Stimulated activated CD4-positive, alpha-beta T cell treated with anti-CD3 and anti-CD28 coated beads, Interleukin-4, amount 100 ng/mL, for 24 hours (primary cell): ENCODE data around the gene SRGAP3.
"Not testable (repeated sequence)": the region's sequence is repeated elsewhere in the genome, so short reads cannot be mapped to it uniquely, and the experiment has no call there.

Experiments
- DNase-seq: peaks from one replicate; pipeline ENCODE4 v3.0.0-alpha.2; 2020

The SRGAP3 gene

DNA sequence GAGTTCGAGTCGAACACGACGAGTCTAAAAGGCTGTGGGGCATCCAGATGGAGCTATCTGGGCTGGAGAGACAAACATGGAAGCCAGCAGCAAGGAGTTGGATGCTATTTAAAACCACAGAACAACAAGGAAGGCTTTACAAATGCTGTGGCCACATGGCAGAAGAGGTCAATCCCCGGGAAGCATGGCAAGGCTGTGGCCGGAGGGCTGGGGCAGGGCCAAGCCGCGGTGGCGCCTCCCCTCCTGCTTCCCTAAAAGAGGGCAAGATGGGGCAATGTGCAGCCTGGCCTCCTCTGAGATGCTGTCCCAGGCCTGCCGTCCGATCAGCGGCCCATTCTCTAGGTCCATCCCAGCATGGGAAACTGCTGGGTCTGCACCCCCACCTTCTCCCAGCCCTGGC lies 139.1 kb downstream of the SRGAP3 start:
- no peak for DNase-seq

DNA sequence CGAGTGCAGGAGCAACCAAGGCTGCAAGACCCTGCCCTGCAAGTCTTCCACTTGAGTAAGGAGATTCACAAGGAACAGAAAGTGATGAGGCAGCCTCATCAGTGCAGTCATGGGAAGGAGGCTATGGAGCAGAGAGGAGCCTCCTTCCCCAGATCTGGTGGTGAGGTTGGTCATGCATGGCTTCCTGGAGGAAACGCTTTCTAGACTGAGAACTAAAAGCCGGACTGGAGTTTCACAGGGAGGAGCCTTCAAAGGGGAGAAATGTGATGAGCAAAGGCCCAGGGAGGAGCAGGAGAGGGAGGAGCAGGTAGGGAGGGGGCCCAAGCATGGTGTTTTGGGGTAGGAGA lies 139.9 kb downstream of the SRGAP3 start:
- no peak for DNase-seq

DNA sequence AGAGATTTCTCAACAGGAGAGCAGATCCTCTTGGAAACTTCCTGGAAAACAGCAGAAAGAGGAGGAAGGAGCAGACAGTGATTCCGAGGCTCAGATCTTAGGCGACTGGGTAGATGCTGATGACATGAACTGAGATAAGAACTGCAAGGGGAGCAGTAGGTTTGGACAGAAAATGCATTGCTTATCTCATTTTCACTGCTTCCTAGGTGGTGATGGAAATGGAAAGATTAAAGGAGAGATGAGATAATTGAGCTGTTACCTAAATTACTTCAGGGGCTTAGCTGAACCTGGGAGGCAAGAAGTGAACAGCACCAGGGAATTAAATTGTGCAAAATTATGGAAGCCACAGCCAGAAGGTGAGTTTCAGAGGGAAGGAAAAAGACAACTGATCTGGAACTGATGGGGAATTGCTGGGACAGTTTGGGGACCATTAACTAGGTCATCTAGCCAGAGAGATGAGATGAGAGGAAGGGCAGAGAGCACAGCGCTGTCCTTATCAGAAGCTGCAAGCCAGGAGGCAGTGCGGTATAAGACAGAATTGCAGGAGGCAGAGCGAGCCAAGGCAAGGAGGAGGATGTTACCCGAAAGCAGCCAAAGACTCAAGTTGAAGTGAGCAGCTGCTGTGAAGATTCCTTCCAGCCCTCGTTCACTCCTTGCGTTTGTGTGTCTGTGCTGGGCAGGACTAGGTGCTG lies 140.4 kb downstream of the SRGAP3 start:
- DNase-seq = no peak

DNA sequence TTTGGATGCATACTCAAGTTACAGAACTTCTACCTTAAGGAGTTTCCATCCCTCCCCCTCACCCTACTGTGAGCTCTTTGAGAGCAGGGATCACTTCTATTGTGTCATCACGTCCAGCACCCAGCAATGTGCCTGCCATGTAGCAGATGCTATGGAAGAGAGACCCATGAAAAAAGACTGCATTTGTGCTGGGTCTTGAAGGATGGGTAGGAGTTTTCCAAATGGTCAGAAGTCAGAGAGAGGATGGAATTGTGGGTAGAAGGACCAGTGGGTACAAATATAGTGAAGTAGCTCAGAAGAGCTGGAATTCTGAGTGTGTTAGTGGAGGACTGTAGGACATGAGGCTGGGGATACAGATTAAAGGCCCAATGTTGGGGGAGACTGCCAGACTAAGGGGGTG lies 141.7 kb downstream of the SRGAP3 start:
- DNase-seq = no peak

DNA sequence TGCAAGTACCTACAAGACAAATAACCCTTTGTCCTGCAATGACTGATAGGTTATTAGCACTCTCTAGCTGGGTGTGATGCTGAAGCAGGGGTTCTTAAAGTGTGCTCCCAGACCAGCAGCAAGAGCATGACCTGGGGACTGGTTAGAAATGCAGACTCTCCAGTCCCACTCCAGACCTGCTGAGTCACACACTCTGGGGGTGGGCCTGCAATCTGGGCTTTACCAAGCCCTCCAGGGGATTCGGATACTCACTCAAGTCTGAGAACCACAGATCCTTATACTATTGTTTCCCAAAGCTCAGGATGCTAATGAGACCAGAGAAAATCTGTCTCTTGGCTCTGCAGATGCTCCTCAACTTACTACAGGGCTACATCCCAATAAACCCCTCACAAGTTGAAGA lies 144.0 kb downstream of the SRGAP3 start:
- no peak for DNase-seq

DNA sequence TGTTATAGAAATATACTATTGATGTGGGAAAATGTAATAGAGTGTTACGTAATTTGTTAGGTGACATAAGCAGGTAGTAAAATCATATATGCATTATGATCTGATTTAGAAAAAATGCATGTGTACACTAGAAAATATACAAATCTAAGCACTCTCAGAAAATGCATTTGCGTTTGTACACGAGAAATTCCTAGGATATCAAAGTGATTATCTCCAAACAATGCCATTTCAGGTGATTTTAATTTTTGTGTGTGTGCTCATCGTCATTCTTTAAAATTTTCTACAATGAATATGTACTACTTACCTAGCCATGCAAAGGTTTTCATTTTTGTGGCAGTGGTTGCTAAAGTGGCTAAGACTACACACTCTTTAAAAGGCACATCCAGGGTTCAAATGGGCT lies 145.3 kb downstream of the SRGAP3 start:
- DNase-seq = no peak

DNA sequence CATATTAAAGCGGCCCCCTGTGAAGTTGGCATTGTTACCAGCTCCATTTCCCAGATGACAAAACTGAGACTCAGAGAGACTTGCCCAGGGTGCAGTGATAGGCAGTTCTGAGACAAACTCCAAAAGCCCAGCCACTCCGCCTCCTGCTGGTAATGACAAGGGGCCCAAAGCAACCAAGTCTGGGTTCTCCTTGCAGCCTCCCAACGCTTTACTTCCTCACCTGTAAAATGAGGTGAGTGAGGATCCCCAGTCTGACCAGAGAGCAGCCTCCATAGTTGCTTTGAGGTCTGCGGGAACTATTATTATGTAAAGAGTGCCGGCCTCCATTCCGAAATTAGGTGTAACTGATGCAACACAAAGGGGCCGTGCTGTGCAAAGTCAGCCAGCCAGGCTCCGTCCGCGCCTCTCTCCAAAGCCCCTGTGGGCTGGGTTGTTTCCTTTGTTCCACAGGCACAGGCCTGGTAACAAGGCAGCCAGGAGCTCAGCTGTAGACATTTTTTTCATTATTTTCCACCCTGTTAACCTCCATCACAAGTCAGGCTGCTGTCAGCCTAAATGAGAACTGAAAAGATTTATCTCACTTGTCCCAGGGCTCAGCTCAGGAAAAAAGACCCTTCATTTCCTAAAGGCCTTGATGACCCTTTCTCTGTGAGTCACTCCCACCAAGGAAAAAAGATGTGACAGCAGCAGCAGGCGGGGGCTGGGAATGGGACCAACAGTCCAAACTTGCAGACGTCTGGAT lies 147.0 kb downstream of the SRGAP3 start:
- DNase-seq = no peak

DNA sequence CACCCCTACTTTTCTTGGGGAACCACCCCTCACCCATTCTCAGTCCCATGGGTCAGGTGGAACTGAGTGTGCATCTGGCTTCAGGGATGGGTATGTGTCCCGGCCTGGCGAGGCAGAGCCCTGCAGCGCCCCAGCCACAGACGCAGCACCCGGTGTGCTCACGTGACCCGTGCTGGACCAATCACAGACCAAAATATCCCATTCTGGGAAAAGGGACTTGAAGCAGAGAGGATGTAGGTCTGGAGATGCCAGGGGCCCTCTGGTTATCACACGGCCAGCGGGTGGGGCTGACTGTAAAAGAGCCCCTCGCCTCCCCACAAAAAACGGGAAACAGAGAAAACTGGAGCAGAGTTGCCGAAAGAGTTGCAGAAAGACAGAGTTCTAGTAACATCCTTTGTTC lies 148.2 kb downstream of the SRGAP3 start:
- no peak for DNase-seq

DNA sequence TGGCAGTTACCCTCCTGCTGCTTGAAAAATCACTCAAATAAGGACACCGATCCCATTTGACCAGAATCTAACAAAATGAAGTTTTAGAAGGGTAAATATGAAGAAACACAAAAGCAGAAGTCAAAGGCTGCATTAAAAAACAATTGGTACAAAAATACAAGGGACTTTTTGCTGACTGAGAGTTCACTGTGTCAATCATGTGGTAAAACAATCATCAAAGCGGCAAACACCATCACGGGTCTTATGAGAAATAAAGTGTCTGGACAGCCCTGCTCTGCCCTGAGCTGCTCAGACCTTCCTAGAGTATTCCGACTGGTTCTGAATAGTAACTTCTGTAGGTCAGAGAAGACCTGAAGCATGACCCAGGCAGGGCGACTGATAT lies 148.9 kb downstream of the SRGAP3 start:
- DNase-seq = no peak

DNA sequence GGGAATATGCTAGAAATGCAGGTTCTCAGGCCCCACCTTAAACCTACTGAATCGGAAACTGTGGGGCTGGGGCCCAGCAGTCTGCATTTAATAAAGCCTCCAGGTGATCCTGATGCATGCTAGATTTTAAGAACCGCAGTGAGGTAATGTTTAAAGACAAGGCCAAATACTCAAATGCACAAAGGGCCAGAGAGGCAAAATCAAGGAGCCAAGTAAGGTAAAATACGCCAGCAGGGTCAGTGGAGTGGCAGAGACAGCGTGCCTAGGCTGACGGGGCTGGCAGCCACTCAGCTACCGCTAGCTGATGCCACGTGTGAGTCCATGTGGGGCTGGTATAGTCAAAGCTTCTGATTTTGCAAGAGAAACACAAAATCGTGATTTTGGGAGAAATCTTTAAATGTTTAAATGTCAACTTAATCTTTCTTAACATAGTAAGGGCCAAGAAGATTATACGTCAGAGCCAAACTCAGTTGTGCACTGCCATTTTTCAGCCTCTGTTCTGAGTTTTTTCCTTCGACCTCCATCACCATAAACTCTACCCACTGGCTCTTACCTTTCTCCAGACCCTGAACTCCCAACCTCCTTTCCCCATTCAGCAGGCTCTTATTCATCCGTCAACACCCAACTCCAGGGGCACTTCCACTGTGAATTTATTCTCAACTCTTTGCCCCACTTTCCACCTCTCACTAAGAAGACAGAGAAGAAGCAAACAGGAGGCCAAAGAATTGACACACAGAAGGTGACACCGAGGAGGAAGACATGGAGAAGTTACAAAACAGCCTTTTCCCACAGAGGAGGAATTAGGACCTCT lies 149.5 kb downstream of the SRGAP3 start:
- no peak for DNase-seq

DNA sequence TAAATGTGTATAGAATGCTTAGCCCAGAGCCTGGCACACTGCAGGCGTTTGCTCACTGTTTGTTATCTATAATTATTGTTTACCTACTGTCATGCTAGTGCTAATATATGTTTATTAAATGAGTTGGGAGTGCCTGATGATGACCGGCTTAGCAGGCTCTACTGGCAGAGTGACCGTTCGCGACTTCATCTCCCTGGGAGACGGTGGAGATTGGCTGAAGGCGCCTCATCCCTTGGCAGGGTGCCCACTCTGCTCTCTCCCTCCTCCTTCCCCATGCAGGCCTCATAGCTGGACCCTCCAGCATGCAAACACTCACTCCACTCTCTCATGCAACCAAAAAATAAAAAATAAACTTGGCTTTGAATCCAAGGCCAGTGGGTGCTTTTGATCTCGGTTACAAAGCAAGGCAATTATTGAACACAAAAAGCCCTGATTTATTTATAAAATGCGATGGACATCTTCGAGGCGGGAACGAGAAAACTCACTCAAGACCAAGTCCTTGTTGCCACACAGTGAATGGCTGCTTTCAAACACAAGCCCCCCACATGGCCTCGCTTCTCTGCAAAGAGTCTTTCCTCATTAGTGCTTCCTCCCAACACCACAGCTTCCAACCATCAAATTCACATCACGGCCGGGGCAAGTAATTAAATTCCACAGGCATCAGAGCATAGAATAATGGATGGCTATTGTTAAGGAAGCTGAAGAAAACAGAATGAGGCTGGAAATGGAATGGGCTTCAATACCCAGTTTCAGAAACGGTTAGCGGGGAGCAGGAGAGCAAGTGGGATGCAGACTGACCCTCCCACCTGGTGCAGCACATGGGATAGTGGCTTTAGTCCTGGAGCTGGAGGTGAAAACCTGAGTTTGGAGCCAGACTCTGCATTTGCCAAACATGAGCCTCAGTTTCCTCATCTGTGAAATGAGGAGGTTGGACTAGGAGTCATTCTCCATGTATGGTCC lies 150.4 kb downstream of the SRGAP3 start:
- no peak for DNase-seq

DNA sequence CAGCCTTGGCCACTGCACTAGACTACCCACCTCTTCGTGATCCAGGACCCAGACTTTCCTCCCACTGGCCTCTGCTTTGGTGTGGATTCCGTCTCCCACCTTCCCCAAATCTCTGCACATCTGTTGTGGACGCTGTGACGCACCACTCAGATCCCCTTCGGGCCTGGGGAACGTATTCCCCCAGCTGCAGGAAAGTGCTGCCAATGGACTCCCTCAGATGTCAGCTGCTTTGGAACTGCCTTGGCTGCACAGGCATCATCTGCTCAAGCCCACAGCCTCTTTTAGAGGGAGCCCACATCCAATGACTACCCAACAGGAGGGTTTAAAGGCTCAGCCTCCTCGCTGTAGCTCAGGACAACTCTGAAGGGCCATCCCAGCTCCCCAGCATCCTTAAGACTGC lies 152.0 kb downstream of the SRGAP3 start:
- no peak for DNase-seq

DNA sequence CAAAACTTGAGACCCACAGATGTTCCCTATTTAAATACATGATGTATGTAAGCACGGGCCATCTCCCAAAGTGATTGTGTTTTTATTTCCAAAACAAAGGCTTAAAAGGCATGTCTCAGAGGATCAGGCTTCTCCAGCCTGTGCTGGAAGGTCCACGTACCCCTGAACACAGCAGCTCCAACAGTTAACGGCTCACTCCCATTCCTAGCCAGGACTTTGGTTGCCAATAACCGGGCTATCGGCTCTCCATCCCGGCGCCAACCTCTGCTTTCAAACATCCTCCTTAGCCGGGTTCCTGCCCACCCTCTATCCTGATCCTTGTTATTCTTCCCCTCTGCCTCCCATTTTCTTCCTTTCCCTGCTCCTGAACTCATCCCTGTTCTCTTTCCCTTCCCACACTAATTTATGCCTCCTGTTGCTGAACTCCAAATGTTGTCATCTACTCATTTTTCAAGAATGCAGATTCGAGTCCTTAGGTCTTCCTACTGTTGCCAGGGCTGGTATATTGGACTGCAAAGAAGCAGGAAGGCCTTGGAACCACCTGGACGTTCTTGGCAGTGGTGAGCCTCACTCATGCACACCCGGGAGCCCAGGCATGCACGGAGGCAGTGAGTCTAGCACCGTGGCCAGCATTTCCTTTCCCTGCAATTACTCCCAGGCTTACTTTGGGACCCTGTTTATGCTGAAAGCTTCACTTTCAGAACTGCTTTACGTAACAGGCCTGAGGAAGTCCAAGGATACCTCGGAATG lies 157.8 kb downstream of the SRGAP3 start:
- DNase-seq = no peak

DNA sequence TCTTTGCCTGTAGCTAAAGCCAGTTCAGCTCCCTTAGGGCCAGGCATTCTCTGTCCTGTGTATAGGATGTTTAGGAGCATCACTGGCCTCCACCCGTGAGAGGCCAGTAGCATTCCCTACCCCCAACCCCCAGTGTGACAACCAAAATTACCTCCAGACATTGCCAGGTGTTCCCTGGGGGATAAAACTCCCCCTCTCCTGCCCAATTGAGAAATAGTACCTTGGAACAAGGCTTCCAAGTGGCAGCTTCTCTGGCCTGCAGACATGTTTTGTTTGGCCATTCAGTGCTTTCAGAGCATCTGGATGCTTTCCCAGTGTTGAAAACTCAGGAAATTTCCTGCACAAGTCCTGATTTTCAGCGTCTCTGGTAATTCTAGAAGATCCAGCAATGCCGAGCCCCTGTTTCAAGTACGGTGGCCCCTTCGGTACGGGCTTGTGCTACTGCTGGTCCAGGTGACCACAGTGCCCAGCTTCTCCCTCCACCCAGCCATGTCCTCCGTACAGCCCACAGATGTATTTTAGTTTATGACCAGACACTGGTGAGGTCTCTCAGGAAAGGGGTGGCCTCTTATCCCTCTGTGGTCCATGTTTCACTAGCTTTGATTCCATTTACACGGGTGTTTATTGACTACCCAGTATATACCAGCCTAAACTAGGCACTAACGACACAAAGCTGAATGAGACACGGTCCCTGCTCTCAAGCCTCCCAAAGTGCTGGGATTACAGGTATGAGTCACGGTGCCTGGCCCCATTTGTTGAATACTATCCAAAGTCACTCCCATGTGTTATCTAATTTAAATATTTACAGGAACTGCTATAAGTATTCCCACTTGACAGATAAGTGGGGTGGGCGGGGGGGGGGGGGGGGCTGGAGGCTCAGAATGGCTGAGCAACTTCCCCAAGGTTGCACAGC lies 160.7 kb downstream of the SRGAP3 start:
- DNase-seq = no peak

DNA sequence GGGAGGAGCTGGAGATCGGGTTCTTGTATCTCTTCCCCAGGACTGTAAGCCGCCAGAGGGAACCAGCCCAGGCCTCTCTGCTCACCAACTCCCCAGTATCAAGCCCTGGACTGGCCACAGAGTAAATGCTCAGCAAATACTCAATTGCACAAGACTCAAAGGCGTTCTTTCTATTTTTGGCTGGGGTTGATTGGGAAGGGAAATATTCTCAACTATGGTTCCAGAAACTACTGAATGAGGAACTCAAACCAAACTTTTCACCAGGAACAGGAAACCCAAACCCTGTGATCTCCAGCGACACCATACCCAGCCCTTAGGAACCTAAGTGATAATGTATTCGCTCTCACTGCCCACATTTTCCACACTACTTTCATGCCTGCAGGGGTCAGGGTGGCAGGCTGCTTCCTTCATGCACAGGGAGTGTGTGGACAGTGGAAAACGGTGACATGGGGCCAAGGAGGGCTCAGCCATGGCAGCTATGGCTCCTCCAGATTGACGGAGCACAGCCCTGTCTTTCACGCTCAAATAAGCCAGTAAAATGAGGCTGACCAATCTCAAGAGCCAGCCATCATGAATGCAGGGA lies 161.5 kb downstream of the SRGAP3 start:
- no peak for DNase-seq

DNA sequence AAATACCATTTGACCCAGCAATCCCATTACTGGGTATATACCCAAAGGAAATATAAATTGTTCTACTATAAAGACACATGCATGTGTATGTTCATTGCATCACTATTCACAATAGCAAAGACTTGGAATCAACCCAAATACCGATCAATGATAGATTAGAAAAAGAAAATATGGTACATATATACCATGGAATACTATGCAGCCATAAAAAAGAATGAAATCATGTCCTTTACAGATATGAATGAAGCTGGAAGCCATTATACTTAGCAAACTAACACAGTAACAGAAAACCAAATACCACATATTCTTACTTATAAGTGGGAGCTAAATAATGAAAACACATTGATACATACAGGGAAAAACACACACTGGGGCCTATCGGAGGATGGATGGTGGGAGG lies 164.0 kb downstream of the SRGAP3 start:
- not testable (repeated sequence) for DNase-seq

DNA sequence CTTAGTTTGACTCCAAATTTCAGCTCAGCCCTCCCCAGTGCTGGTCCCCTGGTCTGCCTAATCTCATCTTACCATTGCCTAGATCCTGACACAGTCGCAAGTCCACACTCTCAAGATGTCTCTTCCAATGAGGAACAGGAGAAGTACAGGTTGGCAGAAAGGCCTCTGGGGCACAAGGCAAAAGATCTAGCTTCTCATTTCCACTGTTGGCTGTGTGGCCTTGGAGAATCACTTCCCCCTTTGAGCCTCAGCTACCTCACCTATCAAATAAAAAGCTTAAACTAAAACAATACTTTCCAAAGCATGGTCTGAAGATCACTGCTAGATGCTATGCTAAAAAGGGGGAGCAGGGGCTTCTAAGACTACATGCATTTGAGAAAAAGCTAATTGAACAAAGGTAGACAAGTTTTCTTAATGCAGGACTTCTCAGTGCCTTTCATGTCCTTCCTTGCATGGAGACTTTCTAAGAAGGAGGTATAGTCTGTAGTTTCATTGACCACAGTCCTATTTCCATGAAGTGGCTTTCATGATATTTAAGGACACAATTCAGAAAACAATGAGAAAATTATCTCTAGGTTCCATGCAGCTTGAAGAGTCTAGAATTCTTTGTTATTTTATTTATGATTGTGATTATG lies 168.1 kb downstream of the SRGAP3 start:
- no peak for DNase-seq

DNA sequence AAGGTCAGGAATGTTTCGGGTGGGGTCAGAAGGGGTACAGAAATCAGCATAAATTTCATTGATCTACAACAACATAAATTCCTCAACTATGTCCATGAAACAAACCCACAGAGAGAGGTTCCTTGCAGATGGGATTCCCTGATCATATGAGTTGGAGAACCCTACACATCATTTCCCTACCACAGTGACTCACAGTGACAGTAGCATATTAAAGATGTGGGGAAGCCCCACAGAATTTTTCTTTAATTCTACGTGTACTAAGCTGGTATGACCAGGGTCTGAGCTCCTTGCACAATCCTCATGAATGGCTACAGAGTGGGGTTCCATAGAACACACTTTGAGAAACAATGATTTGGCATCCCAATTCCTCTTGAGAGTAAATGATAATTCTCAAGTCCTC lies 169.3 kb downstream of the SRGAP3 start:
- no peak for DNase-seq

DNA sequence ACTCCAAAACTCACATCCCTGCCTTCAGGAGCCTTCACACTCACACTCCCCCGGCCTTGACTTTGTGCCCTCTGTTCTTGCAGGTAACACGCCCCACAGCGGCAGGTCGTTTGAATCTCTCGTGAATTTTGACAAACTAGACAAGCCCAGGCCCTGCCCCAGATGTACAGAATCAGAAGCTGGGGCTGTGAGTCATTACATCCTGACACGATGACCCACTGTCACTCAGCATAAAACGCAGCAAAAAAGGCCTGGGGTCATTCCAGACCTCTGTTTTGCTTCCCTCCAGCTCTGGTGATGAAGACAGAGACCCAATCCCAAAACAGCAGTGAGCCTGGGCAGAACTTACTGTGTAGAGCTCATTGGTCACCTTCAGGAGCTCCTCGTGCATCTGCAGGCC lies 169.8 kb downstream of the SRGAP3 start:
- DNase-seq = no peak
